HuH-7 (cell line): ENCODE results near the gene MAN1C1.

Source experiments
- DNase-seq: peaks from one replicate; pipeline ENCODE4 v3.0.0; 2011; ENCODE audit warnings: low spot score

The MAN1C1 gene

DNA sequence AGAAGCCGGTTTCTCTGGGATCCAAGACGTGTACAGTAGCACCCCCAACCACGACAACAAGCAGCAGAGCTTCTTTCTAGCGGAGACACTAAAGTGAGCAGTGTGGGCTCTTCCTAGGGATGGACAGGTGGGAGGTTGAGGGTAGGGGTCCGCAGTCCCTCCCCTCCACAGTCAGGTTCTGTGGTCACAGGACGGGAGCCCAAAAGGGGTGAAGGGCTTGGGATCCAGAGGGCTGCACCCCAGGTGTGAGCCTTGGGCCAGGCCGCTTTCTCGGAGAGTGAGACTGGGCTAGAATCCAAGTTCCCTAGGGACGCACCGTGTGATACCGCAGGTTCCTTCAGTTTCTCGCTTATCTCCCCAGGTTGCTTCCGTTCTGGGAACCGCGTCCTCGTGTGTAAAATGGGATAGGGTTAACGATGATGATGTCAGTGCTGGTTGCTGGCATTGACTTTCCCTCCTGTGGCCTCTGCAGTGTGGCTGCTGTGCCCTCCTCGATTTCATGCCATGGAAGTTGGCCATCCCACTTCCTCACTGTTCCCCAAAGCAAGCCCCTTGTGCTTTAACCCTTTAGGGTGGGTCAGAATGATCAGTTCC is 166.1 kb downstream of the MAN1C1 start:
- DNase-seq, result no peak

DNA sequence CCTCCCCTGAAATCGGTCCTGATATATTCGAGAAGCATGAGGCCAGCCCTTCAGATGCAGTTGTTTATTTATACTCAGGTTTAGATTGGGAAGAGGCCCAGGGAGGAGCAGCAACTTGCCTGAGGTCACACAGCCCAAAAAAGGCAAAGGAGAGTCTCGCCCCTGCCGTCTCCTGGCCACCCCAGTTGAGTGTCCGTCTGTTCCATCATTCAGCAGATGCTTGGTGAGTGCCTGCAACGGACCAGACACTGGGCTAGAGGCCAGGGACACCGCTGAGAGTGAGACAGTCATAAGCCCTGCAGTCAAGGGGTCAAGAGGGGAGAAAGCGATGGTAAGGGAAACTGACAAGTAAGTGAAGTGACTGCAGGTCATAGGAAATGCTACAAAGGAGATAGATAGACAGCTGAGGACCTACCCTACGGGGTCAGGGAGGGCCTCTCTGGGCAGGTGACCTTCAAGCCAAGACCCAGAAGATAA is 168.0 kb downstream of the MAN1C1 start:
- no peak for DNase-seq

DNA sequence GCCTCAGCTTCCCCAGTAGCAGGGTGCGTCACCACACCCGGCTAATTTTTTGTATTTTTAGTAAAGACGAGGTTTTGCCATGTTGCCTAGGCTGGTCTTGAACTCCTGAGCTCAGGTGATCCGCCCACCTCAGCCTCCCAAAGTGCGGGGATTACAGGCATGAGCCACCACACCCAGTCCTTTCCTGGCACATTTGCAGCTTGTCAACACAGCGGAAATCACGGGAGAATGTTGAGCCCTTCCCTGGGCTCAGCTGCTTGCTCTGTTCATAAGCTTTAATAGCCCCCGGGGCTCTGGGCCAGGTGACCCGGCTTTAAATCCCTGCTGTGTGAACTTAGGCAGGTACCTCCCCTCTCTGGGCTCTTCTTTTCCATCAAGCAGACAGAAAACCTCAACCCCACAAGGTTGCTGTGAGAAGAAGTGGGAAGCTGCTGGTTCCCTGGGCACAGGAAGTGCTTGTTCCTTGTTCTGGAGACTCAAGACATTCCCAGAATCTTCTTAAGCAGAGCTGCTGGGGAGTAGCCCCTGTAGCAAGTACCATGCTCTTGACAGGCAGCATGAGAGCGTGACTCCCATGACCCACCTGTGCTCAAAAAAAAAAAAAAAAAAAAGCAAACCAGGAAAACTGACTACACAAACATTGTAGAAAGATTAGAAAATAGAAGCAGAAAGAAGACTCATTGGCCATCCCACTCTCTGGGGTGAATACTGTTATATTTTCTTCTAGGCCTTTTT is 168.9 kb downstream of the MAN1C1 start:
- no peak for DNase-seq

DNA sequence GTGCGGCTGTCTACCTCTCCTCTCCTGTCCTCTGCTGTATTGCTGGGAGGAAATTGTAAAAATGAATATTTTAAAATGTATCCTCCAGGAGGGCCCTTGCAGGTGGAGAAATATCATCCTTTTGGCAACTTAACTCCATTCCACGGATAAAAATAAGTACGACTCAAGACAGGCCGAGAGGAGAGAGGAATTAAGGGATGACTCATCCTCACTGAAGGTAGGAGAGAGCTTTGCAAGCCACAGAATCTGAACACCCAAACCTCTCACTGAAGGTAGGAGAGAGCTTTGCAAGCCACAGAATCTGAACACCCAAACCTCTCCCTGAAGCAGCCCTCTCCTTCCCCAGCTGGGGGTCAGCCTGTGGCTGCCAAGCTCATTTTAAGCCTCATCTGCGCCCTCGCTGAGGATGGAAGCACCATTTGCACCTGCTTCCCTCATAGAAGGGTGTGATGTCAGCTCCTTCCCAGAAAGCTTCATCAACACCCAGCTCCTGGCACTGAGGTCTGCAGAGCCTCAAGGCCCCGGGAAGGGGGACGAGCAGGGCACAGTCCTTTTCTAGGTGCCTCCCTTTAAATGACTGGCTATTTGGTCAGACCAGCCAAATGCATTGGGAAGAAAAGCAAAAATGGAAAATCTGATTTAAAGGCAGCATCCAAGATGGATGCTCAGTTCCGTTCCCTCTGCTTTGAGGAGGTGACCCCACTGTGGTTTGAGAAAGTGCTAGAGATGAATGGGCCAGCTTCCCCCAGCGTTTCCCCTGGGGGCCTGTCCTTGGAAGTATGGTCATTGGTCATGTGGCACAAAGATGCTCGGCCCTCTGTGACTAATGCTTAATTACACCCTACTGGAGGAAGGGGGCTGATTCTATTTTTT is 170.5 kb downstream of the MAN1C1 start:
- DNase-seq, result no peak

DNA sequence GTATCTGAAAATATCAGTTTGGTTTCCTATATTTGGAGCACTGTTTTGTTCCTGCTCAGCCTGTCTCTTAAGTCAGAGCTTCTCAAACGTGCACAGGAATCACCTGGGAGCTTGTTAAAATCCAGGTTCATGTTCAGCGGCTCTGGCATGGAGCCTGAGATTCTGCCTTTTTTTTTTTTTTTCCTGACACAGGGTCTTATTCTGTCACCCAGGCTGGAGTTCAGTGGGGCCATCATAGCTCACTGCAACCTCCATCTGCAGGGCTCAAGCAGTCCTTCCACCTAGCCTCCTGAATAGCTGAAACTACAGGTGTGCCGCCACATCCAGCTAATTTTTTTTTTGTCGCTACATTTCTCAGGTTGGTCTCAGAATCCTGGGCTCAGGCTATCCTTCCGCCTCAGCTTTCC is 171.2 kb downstream of the MAN1C1 start:
- no peak for DNase-seq

DNA sequence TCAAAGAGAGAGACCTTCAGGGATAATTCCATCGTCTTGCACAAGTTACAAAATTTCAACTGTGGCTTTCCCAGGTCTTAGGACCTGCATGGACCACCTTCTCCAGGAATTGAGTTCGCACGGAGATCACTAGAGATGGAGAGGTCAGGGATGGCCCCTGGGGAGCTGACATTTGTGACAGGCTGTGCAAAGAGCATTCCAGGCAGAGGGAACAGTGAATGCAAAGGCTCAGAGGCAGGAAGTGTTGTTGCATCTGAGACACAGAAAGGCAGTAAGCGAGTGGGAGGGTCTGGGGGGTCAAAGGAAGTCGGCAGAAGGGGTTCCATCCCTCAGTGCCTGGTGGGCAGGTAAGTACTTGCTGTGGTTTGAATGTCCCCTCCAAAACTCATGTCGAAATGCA is 173.9 kb downstream of the MAN1C1 start:
- no peak for DNase-seq

DNA sequence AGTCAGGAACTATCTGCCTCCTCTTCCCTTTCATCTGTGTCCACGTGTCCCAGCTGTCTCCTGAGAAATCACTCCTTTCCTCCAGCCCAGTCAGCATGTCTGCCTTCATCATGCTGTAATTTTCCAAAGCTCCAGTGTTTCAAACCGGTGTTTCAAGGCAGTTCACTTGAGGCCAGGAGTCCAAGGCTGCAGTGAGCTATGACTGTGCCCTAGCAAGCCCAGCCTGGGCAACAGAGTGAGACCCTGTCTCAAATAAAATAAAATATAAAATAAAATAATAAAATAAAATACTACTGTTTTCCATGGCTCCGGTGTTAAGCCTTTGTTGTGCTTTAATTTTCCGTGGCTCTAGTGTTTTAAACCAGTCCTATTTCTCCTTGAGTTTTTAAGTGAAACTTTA is 175.5 kb downstream of the MAN1C1 start:
- no peak for DNase-seq

DNA sequence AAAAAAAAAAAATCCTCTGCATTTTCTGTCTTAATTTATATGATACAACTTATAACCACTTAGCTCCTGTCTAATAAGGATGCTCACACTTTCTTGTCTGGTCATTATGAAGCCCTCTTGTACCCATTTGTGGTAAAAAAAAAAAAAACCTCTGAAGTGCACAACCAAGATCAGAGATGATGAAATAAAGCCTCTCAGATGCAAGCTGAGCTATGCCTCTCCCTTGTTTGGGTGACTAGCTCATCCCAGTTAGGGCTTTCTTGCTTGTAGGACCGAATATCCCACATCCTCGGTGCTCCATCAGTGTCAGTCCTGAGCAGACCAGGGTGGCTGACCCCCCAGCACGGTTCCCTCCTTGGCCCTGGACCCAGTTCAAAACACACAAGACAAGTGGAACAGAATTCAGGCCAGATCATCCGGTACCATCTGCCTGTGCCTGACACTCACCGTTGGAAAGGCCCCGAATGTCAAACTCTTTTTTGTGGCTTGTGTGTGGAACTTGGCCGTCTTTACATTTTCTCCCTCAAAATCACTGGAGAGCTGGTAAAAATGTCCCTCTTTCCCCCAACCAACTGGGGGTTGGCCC is 177.1 kb downstream of the MAN1C1 start:
- no peak for DNase-seq

DNA sequence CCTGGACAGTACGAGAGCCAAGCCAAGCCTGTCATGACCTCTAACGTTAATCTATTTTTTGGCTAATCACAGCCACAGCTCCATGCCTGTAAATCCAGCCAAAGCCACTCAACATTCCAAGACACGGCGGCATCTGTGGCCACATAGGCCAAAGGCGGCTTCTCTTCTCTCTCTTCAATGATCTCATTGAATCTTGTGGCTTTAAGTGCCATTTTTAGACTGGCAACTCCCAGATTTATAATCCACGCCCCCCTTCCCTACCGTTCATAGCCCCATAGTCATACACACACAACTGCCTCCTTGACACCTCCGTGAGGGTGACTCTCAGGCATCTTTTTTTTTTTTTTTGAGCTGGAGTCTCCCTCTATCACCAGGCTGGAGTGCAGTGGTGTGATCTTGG is 177.7 kb downstream of the MAN1C1 start:
- DNase-seq, result no peak

DNA sequence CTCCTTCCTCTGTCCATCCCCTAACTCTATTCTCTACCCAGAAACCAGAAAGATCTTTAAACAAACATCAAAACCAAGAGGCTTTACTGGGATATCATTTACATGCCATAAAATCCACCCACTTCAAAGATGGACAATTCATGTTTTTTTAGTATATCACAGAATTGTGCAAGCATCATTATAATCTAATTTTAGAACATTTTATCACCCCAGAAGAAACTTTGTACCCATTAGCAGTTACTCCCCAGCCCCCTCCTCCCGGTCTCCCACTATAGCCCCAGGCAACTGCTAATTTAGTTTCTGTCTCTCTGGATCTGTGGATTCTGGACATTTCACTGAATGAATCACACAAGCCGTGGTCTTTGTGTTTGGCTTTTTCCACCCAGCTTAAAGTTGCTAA is 178.6 kb downstream of the MAN1C1 start:
- no peak for DNase-seq

DNA sequence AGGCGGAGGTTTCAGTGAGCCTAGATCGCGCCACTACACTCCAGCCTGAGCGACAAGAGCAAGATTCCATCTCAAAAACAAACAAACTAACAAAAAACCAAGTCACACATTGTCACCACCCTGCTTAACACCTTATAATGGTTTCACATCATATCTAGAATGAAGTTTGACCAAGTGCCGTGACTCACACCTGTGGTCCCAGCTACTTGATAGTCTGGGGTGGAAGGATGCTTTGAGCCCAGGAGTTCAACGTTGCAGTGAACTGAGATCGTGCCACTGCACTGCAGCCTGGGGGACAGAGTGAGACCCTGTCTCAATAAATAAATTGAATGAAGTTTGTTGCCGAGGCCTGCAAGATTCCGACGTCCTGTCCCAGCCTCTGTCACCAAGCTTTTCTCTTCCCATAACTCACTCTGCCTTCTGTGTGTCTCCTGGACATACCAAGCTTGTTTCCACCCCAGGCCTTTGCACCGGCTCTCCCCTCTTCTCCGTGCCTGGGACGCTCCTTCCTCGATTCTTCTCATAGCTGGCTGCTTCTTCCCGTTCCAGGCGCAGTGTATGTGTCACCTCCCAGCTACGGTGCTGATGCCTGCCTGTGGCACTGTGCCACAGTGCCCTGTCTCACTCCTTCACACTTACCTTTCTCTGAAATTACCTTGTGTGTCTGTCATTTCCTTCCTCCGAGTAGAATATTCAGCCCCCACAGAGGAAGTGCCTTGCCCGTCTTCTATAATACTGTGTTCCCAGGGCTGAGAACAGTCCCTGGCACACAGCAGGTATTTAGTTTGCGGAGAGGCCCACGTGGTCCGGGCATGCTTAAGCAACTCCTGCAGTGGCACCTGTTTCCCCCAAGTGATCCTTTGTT is 179.6 kb downstream of the MAN1C1 start:
- DNase-seq, result no peak

DNA sequence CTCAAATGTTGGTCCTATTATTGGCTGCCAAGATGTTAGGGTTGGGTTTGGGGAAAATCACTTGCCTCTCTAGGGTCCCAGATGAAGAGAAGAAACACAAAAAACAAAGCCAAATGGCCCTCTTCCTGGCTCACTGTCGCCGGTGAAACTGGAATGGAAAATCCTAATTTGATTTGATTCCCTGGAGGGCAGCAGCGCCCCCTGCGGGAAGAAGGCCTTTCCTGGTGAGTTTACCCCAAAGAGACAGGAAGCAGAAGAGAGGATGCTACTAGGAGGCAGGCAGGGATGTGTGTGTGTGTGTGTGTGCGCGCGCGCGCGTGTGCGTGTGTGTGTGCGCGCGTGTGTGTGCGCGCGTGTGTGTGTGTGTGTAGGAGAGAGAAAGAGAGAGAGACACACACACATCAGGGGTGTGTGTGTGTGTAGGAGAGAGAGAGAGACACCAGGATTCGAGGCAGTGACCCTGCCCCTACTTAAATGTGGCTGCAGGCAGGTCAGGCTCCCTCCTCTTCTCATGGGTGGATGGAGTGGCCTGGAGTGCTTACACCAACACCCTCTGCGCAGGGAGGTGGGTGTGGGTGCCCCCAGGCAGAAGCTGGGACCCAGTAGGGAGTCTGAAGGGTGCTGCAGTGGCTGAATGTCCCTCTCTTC is 180.3 kb downstream of the MAN1C1 start:
- DNase-seq, result peak; percentile 83

DNA sequence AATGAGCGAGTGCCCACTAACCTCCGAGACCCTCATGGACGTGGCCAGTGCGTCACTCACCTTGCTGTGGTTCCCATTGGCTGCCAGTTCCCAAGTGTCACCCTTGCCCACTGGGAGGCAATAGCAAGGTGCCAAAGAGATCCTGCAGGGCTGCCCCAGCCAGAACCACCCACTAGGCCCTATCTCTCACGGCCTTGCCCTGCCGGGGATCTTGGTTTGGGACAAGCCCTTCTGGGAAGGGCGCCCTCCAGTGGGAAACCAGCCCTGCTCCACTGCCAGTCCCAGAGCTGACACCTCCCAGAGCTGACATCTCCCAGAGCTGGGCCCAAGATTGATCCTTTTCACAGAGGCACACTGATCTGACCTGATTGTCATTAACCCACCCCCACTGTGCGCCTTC is 181.3 kb downstream of the MAN1C1 start:
- DNase-seq, result peak; percentile 92

DNA sequence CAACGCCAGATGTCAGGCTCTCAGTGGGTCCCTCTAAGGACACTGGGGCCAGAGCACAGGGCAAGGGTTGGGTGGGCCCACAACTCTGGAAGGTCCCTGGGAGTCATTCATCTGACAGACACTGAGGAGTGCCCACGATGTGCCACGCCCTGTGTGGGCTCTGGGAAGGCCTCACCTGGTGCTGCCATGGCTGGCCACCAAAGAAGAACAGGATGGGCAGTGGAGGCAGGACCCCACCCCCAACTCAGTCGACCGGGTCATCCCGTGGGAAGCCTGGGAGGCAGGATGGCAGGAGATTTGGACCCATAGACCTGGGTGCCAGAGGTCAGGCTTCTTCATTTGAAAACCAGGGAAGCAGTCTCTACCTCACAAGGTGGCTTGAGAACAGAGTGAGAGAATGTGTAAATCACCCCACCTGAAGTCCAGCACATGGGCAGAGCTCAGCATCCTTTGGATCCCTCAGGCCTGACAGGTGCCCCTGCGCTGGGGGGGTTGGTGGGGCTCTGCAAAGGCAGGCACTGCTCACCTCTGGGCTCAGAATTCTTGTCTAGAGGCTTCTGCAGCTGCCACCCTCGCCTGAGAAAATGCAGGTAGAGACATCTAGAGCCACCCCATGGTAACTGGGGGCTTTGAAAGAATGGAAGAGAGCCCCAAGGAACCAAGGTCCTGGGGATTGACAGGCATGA is 182.2 kb downstream of the MAN1C1 start:
- no peak for DNase-seq

DNA sequence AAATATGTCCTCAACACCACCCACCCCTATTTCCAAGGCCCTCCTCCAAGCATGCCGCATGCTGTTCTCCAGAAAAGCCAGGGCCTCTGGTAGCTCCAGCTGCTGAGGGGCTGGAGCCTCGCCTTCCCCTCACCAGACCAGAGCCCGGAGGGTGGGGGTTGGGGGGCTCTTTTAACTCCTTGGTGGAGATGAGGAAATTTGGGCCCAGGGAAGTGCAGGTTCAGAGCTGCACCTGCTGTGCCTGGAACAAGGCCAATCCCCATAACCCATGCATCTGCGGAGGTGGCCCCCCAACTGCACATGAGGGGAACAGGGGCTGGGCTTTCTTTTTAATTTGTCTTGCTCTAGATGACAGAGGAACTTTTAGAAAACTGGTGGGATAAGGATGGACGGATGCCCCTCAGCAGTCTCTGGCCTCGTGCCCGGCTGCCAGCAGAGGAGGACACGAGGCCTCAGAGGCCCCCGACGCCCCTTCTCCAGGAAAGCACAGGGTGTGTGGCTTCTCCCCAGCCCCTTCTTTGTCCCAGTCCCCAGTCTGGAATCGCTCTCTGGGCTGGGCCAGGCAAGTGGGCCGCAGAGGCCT is 182.9 kb downstream of the MAN1C1 start:
- DNase-seq, result no peak

DNA sequence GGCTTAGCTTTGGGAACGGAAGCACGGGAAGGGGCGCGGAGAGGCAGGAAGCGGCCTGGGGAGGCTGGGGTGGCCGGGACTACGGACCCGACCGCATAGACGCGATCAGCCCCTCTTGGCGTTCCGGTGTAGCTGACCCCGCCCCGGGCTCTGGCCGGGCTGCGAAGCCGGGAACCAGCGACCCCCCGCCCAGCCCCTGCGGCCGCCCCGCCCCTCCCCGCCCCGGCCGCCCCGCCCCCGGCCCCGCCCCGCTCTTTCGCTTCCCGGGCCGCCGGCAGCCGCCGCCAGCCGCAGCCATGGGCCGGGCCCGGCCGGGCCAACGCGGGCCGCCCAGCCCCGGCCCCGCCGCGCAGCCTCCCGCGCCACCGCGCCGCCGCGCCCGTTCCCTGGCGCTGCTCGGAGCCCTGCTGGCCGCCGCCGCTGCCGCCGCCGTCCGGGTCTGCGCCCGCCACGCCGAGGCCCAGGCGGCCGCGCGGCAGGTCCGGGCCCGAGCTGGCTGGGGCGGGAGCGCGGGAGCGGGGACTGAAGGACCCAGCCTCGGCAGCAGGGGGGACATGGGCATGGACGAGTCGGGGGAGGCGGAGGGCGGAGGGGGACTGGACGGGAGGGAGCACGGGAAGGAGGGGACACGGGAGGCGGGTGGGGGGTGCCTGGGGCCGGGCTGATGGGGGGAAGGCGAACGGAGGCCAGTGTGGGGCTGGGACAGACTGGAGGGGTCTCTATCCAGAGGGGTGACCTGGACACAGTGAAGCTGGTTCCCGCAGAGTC is 183.5 kb downstream of the MAN1C1 start, which contains the start of gene SELENON:
TSS of gene SELENON (plus strand) at position 259 of the 768 bp plus-strand sequence. CDS start at position 297, 38 bp downstream.
- peak; percentile 85 for DNase-seq

DNA sequence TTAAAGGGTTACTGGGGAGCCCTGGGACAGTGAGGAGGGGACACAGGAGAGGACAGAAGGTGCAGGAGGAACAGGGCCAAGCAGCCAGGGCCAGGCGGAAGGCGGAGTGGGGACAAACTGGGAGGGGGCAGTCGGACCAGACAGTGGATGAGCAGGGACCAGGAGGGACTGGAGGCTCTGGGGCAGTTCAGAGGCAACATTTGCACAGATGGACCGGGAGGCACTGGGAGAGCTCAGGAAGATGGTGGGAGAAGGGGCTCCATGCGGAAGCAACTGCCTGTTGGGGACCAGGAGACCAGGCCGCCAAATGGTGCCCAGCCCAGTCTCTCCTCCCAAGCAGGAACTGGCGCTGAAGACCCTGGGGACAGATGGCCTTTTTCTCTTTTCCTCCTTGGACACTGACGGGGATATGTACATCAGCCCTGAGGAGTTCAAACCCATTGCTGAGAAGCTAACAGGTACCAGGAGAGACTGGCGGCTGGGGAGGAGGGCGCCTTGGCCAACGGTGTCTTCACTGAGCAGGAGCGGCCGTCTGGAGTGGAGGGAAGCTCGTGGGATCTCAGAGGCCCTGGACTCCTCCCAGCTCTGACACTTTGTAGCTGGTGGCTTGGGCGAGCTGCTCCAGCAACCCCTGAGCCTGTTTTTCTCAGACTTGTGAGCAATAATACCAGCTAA is 184.2 kb downstream of the MAN1C1 start:
- no peak for DNase-seq

DNA sequence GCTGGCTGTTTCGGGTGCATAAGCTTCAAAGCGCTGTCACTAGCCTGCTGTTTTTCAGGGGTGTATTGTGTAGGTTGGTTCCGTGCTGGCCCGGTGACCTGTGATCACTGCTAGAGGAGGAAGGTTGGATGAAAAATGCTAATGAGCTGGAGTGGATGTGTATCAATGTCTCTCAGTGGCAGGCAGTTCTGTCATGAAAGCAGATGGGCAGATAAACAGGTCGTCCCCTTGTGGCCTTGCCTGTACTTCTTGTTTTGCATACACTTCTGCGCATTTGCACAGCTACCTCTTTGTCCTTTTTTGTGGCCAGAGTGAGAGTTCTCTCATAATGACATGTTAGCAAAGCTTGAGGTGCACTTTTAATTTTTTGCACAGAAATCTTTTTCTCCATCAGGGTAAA is 186.3 kb downstream of the MAN1C1 start:
- DNase-seq, result no peak

DNA sequence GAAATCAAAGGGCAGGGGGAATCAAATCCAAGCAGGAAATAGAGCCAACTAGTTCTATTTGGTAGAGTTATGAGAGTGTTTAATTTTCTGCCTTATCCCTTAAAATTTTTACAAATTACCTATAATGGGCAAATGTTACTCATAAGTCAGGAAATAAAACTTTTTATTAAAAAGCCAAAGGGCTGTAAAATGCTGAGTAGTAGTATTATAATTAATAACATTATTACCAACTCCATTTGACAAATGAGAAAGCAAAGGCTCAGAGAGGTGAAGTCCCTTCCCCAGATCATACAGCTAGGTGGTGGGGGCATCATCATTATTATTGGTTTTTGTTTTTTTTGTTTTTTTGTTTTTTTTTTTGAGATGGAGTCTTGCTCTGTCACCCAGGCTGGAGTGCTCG is 186.8 kb downstream of the MAN1C1 start:
- DNase-seq, result no peak
